Mammary epithelial cell (primary cell): Measurements from ENCODE around the gene HEATR9.

Source experiments
- CTCF ChIP-seq, 2 donors: IDR thresholded peaks in 1 of 2; conservative IDR thresholded peaks in 1 of 2; 2 replicates each; pipeline ENCODE4 v1.5.1; 2011 to 2012; ENCODE audit warnings: inconsistent platforms in 2 of 2, low read length in 2 of 2, mild to moderate bottlenecking in 2 of 2, control low read depth in 1 of 2, low read depth in 1 of 2; ENCODE audit not compliant: insufficient read depth in 1 of 2; ENCODE audit errors: extremely low read depth in 1 of 2
- EZH2 ChIP-seq: IDR thresholded peaks from 2 replicates; pipeline ENCODE4 v1.6.1; 2012; ENCODE audit warnings: low read length, inconsistent platforms, borderline replicate concordance

- TF ChIP-seq CTCF (conservative IDR thresholded peaks at IDR 0.05 in 1 of 2, IDR thresholded peaks at IDR 0.05 in 1 of 2; ENCODE audit: extremely low read depth in 1 of 2, insufficient read depth in 1 of 2, low read depth in 1 of 2, low read length in 2 of 2), result no peak
- TF ChIP-seq EZH2, result no peak
Observed at GRCh38 chr17:35900280-35900679, 31.6 kb upstream of the HEATR9 start.
